Measurements from ENCODE around the gene PMCH.

DNA sequence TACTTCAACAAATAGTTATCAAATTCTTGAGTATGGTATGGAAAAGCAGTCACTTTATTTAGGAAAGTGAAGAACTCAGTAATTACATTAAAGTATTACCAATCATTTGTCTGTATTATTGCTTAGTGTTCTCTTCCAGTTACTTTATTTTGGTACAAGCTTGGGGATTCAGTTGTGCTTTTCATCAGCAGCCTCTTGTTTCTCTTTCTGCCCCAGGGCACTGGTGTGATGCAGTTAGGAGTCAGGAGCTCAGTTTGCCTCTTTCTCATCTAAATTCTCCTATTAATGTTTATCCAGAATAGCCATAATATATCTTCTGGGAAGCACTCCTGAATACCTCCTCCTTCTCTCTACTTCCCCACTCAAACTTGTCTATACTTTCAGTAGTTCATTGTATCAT lies 25.7 kb downstream of the PMCH start:
- TF ChIP-seq, protein P1, sequence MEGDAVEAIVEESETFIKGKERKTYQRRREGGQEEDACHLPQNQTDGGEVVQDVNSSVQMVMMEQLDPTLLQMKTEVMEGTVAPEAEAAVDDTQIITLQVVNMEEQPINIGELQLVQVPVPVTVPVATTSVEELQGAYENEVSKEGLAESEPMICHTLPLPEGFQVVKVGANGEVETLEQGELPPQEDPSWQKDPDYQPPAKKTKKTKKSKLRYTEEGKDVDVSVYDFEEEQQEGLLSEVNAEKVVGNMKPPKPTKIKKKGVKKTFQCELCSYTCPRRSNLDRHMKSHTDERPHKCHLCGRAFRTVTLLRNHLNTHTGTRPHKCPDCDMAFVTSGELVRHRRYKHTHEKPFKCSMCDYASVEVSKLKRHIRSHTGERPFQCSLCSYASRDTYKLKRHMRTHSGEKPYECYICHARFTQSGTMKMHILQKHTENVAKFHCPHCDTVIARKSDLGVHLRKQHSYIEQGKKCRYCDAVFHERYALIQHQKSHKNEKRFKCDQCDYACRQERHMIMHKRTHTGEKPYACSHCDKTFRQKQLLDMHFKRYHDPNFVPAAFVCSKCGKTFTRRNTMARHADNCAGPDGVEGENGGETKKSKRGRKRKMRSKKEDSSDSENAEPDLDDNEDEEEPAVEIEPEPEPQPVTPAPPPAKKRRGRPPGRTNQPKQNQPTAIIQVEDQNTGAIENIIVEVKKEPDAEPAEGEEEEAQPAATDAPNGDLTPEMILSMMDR (IDR thresholded peaks at IDR 0.05) = no peak
- no peak for TF ChIP-seq POLR2A (IDR thresholded peaks at IDR 0.05)
